ENCODE measurements around the gene CPED1. TPM values are rescaled to one million over a fixed set of nuclear protein-coding genes. Genes with fewer than 3 reads are reported as not detected.

CPED1 gene
- total RNA-seq, 2 donors from 2014 or later = not detected

- no peak for ATAC-seq
- no peak for DNase-seq (ENCODE audit: low spot score in 2 of 2)
- Mint-ChIP-seq H3K36me3 (no peaks in the 10 kb centered on the region), H3K27ac (no peak overlapping the region), H3K9me3 (no peaks in the 10 kb centered on the region)
Observed at GRCh38 chr7:120991161-120991560, 2.6 kb downstream of the CPED1 start.

GRCh38 chr7:120991581-120991980 lies 3.1 kb downstream of the CPED1 start:
- Mint-ChIP-seq H3K36me3 (no peaks in the 10 kb centered on the region), H3K9me3 (no peaks in the 10 kb centered on the region), H3K27ac (no peak overlapping the region)
- DNase-seq (ENCODE audit: low spot score in 2 of 2) = no peak
- ATAC-seq = no peak

- Mint-ChIP-seq H3K36me3 (no peaks in the 10 kb centered on the region), H3K9me3 (no peaks in the 10 kb centered on the region), H3K27ac (no peak overlapping the region)
- DNase-seq (ENCODE audit: low spot score in 2 of 2) (no peak), ATAC-seq (no peak)
Observed at GRCh38 chr7:120992272-120992964, 3.9 kb downstream of the CPED1 start.

- DNase-seq (ENCODE audit: low spot score in 2 of 2) = no peak
- Mint-ChIP-seq H3K9me3 (no peaks in the 10 kb centered on the region), H3K36me3 (no peaks in the 10 kb centered on the region), H3K27ac (no peak overlapping the region)
- no peak for ATAC-seq
Observed at GRCh38 chr7:120992965-120993494, 4.5 kb downstream of the CPED1 start.

- Mint-ChIP-seq H3K9me3 (no peaks in the 10 kb centered on the region), H3K27ac (no peak overlapping the region), H3K36me3 (no peaks in the 10 kb centered on the region)
- ATAC-seq = no peak
- DNase-seq (ENCODE audit: low spot score in 2 of 2) = no peak
Observed at GRCh38 chr7:120993553-120994191, 5.2 kb downstream of the CPED1 start.

- H3K27ac Mint-ChIP-seq = no peak overlapping the region
- H3K36me3 Mint-ChIP-seq = no peaks in the 10 kb centered on the region
- no peaks in the 10 kb centered on the region for H3K9me3 Mint-ChIP-seq
- ATAC-seq (no peak), DNase-seq (ENCODE audit: low spot score in 2 of 2) (no peak)
Observed at GRCh38 chr7:120994512-120995410, 6.2 kb downstream of the CPED1 start.

- no peak for ATAC-seq
- Mint-ChIP-seq H3K9me3 (no peaks in the 10 kb centered on the region), H3K27ac (no peak overlapping the region), H3K36me3 (no peaks in the 10 kb centered on the region)
- no peak for DNase-seq (ENCODE audit: low spot score in 2 of 2)
Observed at GRCh38 chr7:120995654-120996053, 7.1 kb downstream of the CPED1 start.

GRCh38 chr7:120996333-120996987 lies 7.9 kb downstream of the CPED1 start:
- no peaks in the 10 kb centered on the region for H3K36me3 Mint-ChIP-seq
- no peak overlapping the region for H3K27ac Mint-ChIP-seq
- ATAC-seq = no peak
- no peaks in the 10 kb centered on the region for H3K9me3 Mint-ChIP-seq
- DNase-seq (ENCODE audit: low spot score in 2 of 2) = no peak

- ATAC-seq = no peak
- Mint-ChIP-seq H3K27ac (no peak overlapping the region), H3K9me3 (no peaks in the 10 kb centered on the region)
Observed at GRCh38 chr7:120996988-120997345, 8.5 kb downstream of the CPED1 start.

GRCh38 chr7:120997882-120998474 lies 9.5 kb downstream of the CPED1 start:
- H3K36me3 Mint-ChIP-seq = no peaks in the 10 kb centered on the region

More at GRCh38 chr7:120996988-120997345, 8.5 kb downstream of the CPED1 start:
- no peaks in the 10 kb centered on the region for H3K36me3 Mint-ChIP-seq
- DNase-seq (ENCODE audit: low spot score in 2 of 2) = no peak

GRCh38 chr7:120998520-120998919 lies 10.0 kb downstream of the CPED1 start:
- DNase-seq (ENCODE audit: low spot score in 2 of 2) = no peak
- Mint-ChIP-seq H3K9me3 (no peaks in the 10 kb centered on the region), H3K36me3 (no peaks in the 10 kb centered on the region), H3K27ac (no peak overlapping the region)
- no peak for ATAC-seq

More at GRCh38 chr7:120997882-120998474, 9.5 kb downstream of the CPED1 start:
- DNase-seq (ENCODE audit: low spot score in 2 of 2) (no peak), ATAC-seq (no peak)
- no peak overlapping the region for H3K27ac Mint-ChIP-seq
- no peaks in the 10 kb centered on the region for H3K9me3 Mint-ChIP-seq

GRCh38 chr7:120998996-120999565 lies 10.6 kb downstream of the CPED1 start:
- ATAC-seq (no peak), DNase-seq (ENCODE audit: low spot score in 2 of 2) (no peak)
- Mint-ChIP-seq H3K27ac (no peak overlapping the region), H3K36me3 (no peaks in the 10 kb centered on the region), H3K9me3 (no peaks in the 10 kb centered on the region)

- no peak for DNase-seq (ENCODE audit: low spot score in 2 of 2)
- Mint-ChIP-seq H3K9me3 (no peaks in the 10 kb centered on the region), H3K36me3 (no peaks in the 10 kb centered on the region), H3K27ac (no peak overlapping the region)
- ATAC-seq = no peak
Observed at GRCh38 chr7:121000081-121000983, 11.8 kb downstream of the CPED1 start.

- no peak for DNase-seq (ENCODE audit: low spot score in 2 of 2)
- no peak for ATAC-seq
- Mint-ChIP-seq H3K9me3 (no peaks in the 10 kb centered on the region), H3K36me3 (no peaks in the 10 kb centered on the region), H3K27ac (no peak overlapping the region)
Observed at GRCh38 chr7:121001234-121001906, 12.9 kb downstream of the CPED1 start.

Data from activated naive CD4-positive, alpha-beta T cell treated with anti-CD3 and anti-CD28 coated beads, Interleukin-2, amount 50 U/mL, for 72 hours (primary cell).